ENCODE results near the gene GPD2. TPM values are rescaled to one million over a fixed set of nuclear protein-coding genes. Genes with fewer than 3 reads are reported as not detected.
"Not testable (repeated sequence)": the region's sequence is repeated elsewhere in the genome, so short reads cannot be mapped to it uniquely, and the experiment has no call there.

The GPD2 gene
- total and polyA plus RNA-seq, 12 donors = 3.7 to 20.9 (median 14.3) TPM

GRCh38 chr2:156602552-156602933, 166.4 kb downstream of the GPD2 start:
- H3K27ac ChIP-seq = no peak overlapping the region
- peaks cover 0 to 3% (median 0%) of the 10 kb centered on the region in 11 donors for H3K9me3 ChIP-seq
- H3K36me3 ChIP-seq = no peaks in the 10 kb centered on the region
- no peaks in the 10 kb centered on the region for H3K4me1 ChIP-seq
- ATAC-seq = no peak
- no peaks in the 10 kb centered on the region for H3K27me3 ChIP-seq
- intact Hi-C loops (cut with DNase I) = no loop called here
- DNase-seq = no peak
- no peak overlapping the region for H3K4me3 ChIP-seq
- TF ChIP-seq, protein P1, sequence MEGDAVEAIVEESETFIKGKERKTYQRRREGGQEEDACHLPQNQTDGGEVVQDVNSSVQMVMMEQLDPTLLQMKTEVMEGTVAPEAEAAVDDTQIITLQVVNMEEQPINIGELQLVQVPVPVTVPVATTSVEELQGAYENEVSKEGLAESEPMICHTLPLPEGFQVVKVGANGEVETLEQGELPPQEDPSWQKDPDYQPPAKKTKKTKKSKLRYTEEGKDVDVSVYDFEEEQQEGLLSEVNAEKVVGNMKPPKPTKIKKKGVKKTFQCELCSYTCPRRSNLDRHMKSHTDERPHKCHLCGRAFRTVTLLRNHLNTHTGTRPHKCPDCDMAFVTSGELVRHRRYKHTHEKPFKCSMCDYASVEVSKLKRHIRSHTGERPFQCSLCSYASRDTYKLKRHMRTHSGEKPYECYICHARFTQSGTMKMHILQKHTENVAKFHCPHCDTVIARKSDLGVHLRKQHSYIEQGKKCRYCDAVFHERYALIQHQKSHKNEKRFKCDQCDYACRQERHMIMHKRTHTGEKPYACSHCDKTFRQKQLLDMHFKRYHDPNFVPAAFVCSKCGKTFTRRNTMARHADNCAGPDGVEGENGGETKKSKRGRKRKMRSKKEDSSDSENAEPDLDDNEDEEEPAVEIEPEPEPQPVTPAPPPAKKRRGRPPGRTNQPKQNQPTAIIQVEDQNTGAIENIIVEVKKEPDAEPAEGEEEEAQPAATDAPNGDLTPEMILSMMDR (IDR thresholded peaks at IDR 0.05) = no peak

- Histone ChIP-seq H3K27me3 (no peaks in the 10 kb centered on the region), H3K27ac (no peak overlapping the region), H3K4me3 (no peak overlapping the region), H3K36me3 (no peaks in the 10 kb centered on the region), H3K4me1 (no peaks in the 10 kb centered on the region), H3K9me3 (no peaks in the 10 kb centered on the region)
- DNase-seq (no peak), ATAC-seq (no peak)
- TF ChIP-seq, protein P1 (IDR thresholded peaks at IDR 0.05) = no peak
- 43 to 44% methylated on average over 2 of the region's 2 CpGs for WGBS, 2 donors
- intact Hi-C loops (cut with DNase I) = no loop called here
These were observed 179.7 kb downstream of the GPD2 start for GRCh38 chr2:156615836-156616322.

GRCh38 chr2:156618071-156618470, 181.9 kb downstream of the GPD2 start:
- intact Hi-C loops (cut with DNase I); ATAC-seq; DNase-seq; H3K27me3 ChIP-seq; H3K9me3 ChIP-seq; H3K4me3 ChIP-seq; H3K4me1 ChIP-seq; H3K27ac ChIP-seq; H3K36me3 ChIP-seq: not testable (repeated sequence)
- WGBS, 2 donors = 98% methylated on average over 30 to 33 of the region's 33 CpGs

- DNase-seq (no peak), ATAC-seq (no peak)
- intact Hi-C loops (cut with DNase I) = no loop called here
- TF ChIP-seq, protein P1 (IDR thresholded peaks at IDR 0.05) = no peak
- Histone ChIP-seq H3K4me3 (no peak overlapping the region), H3K27me3 (no peaks in the 10 kb centered on the region), H3K9me3 (peaks cover 0 to 8% (median 0%) of the 10 kb centered on the region in 11 donors), H3K27ac (no peak overlapping the region), H3K4me1 (no peaks in the 10 kb centered on the region), H3K36me3 (no peaks in the 10 kb centered on the region)
- WGBS, 2 donors = 88 to 89% methylated on average over 2 of the region's 2 CpGs
These were observed 182.9 kb downstream of the GPD2 start for GRCh38 chr2:156619021-156619539.

GRCh38 chr2:156622491-156622890, 186.3 kb downstream of the GPD2 start:
- Histone ChIP-seq H3K36me3 (no peaks in the 10 kb centered on the region), H3K27ac (no peak overlapping the region), H3K4me1 (no peaks in the 10 kb centered on the region), H3K9me3 (peaks cover 0 to 16% (median 6%) of the 10 kb centered on the region in 11 donors), H3K4me3 (no peak overlapping the region), H3K27me3 (no peaks in the 10 kb centered on the region)
- ATAC-seq (no peak), DNase-seq (no peak)
- intact Hi-C loops (cut with DNase I) = no loop called here
- TF ChIP-seq, protein P1 (IDR thresholded peaks at IDR 0.05) = no peak
- WGBS, 2 donors = 90% methylated on average over 1 of the region's 1 CpG
